HG03159 (cell line): Measurements from ENCODE around the gene MMEL1.
"Not testable (repeated sequence)": the region's sequence is repeated elsewhere in the genome, so short reads cannot be mapped to it uniquely, and the experiment has no call there.

Experiments
- ATAC-seq: cut with Tn5 transposase; IDR thresholded peaks from one replicate; pipeline ENCODE4 v1.9.1; 2021; ENCODE audit warnings: mild to moderate bottlenecking, moderate library complexity; ENCODE audit not compliant: unreplicated experiment

Gene MMEL1

DNA sequence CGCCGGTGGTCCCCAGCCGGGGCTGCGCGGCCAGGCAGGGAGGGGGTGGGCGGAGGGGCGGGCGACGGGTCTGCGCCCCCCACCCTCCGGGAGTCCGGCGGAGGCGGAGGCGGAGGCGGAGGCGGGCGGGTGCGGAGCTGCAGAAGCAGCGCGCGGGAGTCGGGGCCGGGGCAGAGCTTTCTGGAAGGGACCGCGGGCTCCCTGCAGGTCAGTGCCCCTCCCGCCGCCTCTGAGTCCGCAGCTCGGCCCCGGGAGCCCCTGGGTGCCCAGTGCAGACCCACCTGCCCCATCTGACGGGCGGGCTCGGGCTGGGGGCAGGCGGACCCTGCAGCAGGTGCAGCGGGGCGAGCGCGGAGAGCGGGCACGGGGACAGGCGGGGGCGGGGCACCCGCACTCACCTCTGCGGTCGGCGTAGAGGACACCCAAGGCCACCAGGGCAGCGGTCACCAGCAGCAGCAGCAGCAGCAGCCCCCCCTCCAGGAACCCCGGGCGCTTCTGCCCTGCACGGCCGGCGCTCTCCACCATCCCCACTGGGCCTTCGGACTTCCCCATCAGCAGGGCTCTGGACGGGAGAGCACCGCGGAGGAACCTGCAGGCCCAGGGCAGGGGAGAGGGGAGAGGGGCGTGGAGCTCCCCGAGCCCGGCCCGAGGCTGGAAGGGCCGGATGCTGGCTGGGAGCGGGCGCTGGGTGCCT is 3.7 kb downstream of the MMEL1 start:
- no peak for ATAC-seq

DNA sequence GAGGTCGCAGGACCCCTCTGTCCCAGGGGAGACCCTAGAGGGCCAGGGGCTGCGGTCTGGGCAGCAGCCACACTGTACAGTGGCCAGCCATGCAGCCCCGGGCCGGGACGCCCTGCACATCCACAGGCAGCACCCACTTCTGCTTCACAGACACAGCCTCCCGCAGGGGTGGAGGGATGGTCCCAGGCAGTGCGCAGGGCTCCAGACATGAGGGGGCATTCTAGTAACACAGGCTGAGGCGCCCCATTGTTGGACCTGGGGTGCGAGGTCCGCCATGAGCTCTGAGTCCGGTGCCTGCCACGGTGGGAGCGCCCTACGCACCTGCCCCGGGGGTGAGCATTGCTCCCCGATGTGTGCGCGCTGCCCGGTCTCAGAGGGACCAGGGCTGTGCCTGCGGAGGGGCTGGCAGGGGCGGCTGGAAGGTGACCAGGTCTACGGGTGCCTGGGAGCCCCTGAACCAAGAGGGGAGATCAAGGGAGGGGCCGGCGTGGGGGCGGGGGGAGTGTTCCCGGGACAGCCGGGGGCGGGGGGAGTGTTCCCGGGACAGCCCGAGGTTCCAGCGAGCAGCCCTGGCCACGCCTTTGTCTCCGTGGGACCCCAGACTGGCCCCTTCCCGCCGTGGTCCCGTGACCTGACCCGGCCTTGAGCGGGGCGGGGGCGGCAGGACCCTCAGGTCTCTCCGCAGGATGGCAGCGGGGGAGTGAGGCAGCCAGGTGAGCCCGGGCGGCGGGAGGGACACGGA is 4.5 kb downstream of the MMEL1 start:
- no peak for ATAC-seq

DNA sequence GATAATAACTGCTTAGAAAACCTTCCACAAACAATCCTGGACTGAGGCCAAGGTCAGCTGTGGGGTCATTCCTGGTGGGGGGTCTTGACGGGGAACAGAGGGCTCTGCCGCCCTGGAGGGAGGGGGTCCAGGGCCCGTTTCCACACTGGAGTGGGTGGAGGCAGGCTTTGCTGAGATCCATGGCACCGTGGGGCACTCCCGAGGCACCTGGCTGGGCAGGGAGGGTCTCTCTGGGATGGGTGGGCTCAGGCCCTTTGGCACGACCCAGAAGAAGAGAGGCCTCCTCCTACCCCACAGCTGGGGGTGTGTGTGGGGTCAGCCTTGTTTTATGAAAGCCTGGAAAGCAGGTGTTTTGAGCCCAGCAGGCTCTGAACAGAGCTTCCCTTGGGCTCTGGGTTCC is 5.1 kb downstream of the MMEL1 start:
- no peak for ATAC-seq

DNA sequence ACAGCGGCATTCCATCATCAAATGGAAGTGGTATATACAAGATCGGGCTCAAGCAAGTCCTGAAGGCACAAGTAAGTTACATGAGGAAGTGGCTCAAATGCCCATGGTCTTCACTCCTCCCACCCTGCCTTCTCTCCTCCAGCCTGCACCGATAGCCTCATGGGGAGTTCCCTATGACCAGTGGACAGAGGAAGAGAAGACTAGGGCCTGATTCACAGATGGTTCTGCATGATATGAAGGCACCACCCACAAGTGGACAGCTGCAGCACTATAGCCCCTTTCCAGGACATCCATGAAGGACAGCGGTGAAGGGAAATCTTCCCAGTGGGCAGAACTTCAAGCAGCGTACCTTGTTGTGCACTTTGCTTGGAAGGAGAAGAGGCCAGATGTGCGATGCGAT is 7.1 kb downstream of the MMEL1 start:
- ATAC-seq: not testable (repeated sequence)

DNA sequence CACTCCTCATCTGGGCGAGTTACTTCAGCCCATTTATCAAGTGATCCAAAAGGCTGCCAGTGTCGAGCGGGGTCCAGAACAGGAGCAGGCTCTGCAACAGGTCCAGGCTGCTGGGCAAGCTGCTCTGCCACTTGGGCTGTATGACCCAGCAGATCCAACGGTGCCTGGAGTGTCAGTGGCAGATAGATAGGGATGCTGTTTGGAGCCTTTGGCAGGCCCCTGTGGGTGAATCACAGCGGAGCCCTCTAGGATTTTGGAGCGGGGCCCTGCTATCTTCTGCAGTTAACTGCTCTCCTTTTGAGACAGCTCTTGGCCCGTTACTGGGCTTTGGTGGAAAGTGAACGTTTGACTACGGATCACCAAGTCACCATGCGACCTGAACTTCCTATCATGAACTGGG is 7.5 kb downstream of the MMEL1 start:
- ATAC-seq: no peak

DNA sequence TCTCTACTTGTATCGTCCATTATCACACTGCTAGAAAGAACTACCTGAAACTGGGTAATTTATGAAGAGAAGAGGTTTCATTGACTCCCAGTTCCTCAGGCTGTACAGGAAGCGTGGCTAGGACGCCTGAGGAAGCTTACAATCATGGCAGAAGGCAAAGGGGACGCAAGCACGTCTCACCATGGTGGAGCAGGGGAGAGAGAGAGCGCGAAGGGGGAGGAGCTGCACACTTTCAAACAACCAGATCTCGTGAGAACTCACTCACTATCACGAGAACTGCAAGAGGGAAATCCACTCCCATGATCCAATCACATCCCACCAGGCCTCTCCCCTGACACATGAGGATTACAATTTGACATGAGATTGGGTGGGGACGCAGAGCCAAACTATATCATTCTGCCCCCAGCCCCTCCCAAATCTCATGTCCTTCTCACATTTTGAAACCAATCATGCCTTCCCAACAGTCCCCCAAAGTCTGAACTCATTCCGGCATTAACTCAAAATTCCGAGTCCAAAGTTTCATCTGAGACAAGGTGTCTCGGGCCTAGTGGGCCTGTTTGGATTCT is 8.0 kb downstream of the MMEL1 start:
- no peak for ATAC-seq

DNA sequence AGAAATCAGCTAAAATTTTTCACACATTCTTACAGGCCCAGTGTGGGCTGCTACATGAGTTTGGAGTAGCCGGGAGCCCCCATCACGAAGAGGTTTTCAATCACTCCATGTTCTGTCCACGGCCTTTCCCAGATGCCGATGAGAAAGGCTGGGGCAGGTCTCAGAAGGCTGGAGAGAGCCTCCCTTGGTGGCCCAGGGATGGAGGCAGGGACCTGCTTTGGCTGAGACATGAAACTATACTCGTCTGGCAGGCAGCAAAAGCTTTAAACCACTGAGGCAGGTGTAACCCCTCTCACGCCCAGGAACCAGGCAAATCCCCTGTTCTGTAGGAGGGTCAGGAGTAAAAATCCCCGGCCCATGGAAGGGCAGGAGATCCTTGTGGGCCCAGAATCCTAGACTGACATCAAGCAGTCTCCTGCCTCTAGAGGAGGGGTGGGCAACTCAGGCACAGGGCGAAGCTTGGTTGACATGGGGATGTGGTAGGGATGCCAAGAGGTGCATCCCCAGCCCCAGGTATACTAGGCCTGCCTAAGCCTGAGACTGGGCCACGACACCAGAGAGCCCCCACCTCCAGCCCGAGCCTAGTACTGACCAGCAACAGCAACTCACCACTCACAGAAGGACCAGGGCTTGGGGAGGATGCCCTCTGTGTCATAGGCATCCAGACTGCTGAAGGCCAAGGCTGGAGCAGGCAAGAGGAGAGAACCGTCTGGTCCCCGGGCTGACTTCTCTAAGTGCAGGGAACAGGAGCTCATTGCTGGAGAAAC is 9.1 kb downstream of the MMEL1 start:
- no peak for ATAC-seq

DNA sequence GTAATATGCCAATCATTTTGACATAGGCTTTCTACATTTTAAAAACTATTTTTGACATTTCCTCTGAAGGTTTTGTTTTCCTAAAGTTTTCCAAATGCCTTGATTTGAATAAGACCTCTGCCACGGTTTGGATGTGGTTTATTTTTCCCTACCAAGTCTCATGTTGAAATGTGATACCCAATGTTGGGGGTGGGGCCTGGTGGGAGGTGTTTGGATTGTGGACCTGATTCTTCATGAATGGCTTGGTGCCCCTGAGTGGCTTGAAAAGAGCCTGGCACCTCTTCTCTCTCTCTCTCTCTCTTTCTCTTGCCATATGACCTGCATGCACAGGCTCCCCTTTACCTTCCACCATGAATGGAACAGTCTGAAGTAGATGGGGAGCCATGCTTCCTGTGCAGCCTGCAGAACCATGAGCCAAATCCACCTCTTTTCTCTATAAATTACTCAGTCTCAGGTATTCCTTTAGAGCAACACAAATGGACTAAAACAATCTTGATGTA is 14.8 kb downstream of the MMEL1 start:
- no peak for ATAC-seq

DNA sequence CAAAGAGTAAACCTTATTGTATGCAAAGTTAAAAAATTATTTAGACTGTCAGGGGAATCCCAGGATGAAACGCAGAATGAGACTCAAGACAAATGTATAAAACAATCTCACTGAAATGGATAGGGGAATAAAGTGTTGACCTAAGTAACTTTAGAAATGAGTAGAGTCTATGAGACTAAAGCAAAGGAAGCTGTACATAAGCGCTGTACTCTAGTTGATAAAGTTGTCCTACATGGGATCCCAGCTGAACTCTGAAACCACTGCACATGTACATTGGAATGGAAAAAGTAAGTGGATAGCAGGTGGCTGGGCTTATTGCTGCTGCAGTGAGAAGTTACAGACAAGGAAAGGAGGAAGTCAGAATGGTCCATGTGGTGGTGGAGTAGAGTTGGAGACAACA is 18.7 kb downstream of the MMEL1 start:
- ATAC-seq: no peak

DNA sequence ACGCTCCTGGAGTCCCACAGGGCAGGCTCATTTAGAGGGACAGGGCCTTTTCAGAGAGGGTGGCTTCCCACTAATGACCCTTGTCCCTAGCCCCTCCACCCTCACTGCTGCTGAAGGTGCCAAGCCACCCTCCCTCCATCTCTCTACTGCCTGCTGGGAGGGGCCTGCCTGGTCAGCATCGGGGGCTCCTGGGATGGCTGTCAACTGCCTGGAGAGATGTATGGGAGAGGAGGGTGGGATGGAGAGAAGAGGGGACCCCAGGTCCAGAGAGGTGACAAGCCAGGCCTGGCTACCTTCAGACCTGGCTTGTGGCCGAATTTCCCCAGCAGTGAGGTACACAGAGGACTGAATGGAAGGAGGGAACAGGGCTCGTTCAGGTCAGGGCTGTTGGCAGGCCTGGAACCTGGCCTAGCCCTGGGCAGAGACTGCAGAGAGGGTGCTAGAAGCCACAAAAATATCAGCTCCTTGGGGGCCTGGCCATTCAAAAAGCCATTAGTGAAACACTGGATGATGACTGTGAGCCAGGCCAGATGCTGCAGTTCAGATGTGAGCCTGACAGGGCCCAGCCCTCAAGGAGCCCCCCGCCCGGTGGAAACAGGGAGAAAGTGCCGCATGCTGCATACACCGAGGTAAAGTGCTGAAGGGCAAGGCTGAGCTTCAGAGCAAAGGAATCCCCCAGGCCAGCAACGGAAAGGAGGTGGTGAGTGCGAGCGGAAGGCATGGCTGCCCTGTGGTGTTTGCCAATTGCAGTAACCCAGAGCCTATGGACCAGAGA is 20.0 kb downstream of the MMEL1 start:
- ATAC-seq: no peak

DNA sequence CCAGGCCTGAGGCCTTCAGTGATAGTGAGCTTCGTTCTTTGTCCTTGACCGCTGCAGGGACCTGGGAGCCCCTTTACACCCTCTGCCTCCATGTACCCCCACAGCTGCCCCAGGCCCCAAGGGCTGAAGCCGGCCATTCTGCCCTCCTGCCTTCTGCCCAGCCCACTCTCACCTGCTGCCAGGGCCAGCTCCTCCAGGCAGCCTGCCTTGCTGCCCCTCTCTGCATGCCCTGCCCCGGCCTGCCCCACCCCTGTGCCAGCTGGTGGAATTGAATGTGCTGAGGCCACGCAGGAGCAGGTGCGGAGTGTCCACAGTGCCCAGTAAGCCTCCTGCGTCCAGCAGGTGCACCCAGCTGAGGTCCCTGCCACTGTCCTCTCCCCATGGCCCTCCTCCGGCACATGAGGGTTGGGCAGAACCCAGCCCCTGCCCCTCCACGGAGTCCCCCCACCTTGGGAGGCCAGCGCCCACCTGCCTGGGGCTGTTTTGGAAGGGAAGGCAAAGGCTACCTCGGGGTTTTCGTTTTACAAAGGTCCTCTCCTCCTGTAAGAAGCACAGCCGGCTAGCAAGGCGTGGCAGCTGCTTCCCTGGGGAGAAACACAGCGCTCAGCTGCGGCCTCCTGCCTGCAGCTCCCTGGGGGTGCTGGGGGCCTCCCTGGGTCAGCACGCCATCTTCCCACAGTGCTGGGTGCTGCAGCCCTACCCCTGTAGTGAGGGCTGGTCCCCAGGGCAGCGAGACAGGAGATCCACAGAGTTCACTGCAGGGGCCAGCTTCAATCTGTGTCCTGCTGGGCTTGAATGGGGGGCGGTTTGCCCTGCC is 21.0 kb downstream of the MMEL1 start:
- no peak for ATAC-seq

DNA sequence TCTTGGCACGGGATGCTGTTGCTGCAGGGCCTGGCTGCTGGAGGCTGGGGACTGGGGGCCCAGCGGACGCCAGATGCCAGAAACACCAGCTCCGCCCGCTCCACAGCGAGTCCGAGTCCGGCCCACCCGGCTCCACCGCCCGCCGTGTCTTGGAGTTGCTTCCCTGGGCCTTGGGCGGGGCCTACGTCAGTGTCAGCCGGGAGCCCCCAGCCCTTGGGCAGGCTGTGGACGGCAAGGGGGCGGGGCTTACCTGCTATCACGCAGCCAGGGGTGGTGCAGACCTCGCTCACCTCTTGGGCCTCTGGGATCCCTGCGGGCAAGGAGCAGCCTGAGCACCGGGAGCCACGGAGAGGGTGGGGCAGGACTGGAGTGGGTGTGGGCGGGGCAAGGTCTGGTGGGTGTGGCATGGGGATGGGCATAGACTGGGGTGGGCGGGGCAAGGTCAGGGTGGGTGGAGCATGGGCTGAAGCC is 21.8 kb downstream of the MMEL1 start:
- no peak for ATAC-seq

DNA sequence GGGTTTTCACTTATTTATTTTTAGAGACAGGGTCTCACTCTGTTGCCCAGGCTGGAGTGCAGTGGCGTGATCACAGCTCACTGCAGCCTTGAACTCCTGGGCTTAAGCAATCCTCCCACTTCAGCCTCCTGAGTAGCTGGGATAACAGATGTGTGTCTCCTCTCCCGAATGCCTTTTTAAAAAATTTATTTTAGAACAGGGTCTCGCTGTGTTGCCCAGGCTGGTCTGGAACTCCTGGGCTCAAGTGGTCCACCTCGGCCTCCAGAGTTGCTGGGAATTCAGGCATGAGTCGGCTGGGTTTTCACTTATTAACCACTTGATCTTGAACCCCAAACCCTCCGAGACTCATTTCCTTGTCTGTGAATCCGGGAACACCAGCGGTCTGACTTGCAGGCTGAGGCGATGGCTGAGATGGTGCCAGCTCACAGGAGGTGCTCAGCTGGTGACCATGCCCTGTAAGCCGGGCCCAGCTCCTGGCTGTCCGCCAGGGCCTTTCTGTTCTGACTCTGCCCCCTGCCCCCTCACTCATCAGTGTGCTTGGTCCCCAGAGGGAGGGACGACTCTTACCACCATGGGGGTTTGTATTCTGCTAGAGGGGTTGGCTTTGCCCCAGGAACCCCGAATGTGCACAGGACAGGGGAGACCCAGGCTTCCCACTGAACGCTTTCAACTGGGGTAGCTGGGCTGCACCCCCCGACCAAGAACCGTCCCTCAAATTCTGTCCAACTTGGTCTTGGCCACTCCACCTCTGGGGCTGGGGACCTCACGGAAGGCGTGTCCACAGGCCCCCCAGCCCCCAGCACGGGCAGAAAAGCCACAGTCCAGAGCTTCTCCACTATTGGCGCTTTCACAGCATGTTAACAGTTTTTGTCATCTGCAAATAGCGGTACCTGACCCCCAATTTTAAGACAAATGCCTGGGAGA is 22.5 kb downstream of the MMEL1 start:
- no peak for ATAC-seq

DNA sequence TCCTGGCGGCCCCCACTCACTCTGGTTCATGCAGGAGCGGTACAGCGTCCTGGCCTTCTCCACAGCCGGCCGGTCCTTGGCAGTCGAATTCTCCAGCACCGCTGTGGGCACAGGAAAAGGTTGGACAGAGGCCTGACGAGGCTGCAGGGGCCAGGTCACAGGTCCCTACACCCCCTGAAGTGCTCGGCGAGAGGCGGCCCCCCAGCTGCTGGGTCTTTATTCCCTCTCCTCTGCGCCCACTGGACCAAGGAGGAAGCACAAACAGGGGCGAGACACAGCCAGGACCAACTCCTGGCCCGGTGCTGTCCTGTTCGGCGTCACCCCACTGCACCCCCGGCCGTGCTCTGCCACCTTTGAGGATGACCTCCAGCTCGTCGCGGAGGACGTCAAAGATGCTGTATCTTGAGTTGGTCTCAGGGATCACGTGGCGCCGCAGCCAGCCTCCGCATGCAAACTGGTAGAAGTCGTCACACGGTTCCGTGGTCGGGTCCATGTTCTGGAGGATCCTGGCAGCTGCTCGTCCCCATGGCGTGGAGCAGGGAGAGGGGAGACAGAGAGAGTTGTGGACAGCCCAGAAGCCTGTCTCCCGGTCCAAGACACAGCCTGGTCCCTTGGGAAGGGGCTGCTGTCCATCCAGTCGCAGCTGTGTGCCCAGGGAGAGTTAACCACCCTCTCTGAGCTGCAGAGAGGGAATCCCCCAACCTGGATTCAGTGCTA is 23.3 kb downstream of the MMEL1 start:
- ATAC-seq: no peak

DNA sequence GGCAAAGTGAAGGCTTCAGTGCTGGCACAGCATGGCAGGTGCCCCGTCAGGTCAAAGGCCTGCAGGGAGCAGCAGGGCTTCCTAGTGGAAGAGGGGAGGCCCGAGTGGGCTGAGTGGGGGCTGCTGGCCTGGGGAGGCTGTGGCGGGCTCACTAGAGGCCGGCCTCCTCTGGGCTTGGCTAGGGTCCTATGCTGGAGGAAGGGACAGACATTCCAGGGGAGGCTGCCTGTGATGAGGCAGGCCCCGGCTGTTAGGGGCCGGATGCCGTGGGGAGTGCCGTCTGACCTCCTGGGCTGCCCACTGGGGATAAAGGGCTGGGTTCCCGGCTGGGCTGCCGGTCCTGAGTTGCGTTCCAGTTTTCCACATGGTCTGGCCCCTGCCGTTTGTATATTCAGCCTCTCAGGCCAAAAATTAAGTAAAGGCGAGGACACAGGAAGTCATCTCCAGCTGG is 25.1 kb downstream of the MMEL1 start:
- ATAC-seq: no peak

DNA sequence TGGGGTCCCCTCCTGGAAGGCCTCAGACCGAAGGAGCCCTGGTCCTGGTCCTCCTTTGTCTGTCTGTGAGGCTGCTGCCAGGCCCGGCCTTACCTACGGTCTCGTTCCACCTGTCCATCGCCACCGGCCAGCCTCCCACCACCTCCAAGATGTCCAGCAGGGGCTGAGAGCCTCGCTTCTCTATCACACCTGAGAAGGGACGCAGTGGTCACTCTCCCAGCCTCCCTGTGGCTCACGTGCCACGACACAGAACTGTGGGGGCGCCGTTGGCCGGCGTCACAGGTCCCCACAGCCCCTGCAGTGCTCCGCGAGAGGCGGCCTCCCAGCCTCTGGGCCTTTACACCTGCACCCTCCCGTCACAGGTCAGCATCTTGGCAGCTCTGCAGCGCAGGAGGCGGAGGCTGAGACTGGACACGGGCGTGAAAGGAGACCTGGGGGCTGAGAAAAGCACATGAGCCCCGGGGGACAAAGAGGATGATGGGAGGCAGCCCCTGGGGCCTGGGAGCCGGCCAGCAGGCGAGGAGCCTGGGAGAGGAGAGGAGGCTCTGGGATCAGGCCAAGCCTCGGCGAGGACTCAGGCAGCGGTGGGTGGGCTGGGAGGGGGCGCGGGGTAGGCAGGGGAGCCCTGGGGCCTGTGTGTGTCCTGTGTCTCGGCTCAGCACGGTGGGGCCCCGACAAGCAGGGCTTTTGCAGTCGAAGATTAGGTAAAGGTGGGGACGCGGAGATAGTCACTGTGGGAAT is 25.8 kb downstream of the MMEL1 start:
- ATAC-seq: no peak

DNA sequence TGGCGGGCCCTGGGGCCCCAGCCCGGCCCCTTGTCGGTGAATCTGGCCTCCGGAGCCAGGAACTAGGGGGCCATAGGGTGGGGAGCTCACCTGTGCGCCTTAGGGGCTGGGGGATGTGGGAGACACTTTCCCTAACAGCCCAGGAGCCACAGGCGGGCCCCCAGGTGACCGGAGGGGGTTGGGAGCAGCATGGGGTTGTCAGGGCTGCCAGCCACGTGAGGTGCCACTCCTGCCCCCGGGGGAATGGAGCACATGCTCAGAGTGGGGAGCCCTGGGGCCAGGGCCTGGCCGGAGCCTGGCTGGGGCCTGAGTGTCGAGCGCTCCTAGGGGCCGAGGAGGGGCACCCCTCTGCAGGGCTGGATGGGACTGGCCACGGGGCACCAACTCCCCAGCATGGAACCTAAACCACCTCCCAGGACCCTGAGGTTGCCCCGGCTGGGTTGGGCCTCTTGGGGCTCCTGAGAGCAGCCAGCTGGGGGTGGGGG is 26.4 kb downstream of the MMEL1 start:
- no peak for ATAC-seq
